ENCODE results near the gene EML1. TPM values are rescaled to one million over a fixed set of nuclear protein-coding genes. Genes with fewer than 3 reads are reported as not detected.

EML1 gene
- total RNA-seq, 1 experiment from 2014 or later: 9.5 TPM

GRCh38 chr14:99938376-99938775 is 145.2 kb downstream of the EML1 start:
- Mint-ChIP-seq H3K4me1 (ENCODE audit: insufficient read depth, unreplicated experiment) (no peaks in the 10 kb centered on the region), H3K27me3 (ENCODE audit: insufficient read depth, unreplicated experiment) (no peaks in the 10 kb centered on the region), H3K27ac (ENCODE audit: low read depth, unreplicated experiment) (no peak overlapping the region), H3K4me3 (ENCODE audit: unreplicated experiment) (no peak overlapping the region), H3K9me3 (ENCODE audit: unreplicated experiment) (no peaks in the 10 kb centered on the region), H3K36me3 (ENCODE audit: insufficient read depth, unreplicated experiment) (no peaks in the 10 kb centered on the region)
- ChIA-PET POLR2A (no interaction called here), CTCF (interaction anchor here (0.7 to 0.8 kb wide), 2 partner anchors 8 to 202 kb away, joined by 3 to 6 read pairs; no protein-coding TSS in a partner anchor)
- intact Hi-C loops (cut with micrococcal nuclease): no loop called here
- DNase-seq (ENCODE audit: unreplicated experiment): no peak
- BruUV-seq (replicated peaks): no TSS peak
- TF ChIP-seq CTCF (IDR thresholded peaks at IDR 0.05; ENCODE audit: unreplicated experiment): no peak

- ChIA-PET CTCF (interaction anchor here (0.8 kb wide), 2 partner anchors 8 to 40 kb away, joined by 3 to 6 read pairs; no protein-coding TSS in a partner anchor), POLR2A (no interaction called here)
- BruUV-seq (replicated peaks): no TSS peak
- intact Hi-C loops (cut with micrococcal nuclease): no loop called here
- no peak for TF ChIP-seq CTCF (IDR thresholded peaks at IDR 0.05; ENCODE audit: unreplicated experiment)
- Mint-ChIP-seq H3K36me3 (ENCODE audit: insufficient read depth, unreplicated experiment) (no peaks in the 10 kb centered on the region), H3K27me3 (ENCODE audit: insufficient read depth, unreplicated experiment) (no peaks in the 10 kb centered on the region), H3K4me3 (ENCODE audit: unreplicated experiment) (no peak overlapping the region), H3K9me3 (ENCODE audit: unreplicated experiment) (no peaks in the 10 kb centered on the region), H3K27ac (ENCODE audit: low read depth, unreplicated experiment) (no peak overlapping the region), H3K4me1 (ENCODE audit: insufficient read depth, unreplicated experiment) (no peaks in the 10 kb centered on the region)
- DNase-seq (ENCODE audit: unreplicated experiment): no peak
These were observed 145.7 kb downstream of the EML1 start for GRCh38 chr14:99938896-99939295.

GRCh38 chr14:99939421-99939820 is 146.2 kb downstream of the EML1 start:
- no peak for DNase-seq (ENCODE audit: unreplicated experiment)
- TF ChIP-seq CTCF (IDR thresholded peaks at IDR 0.05; ENCODE audit: unreplicated experiment): no peak
- H3K9me3 Mint-ChIP-seq (ENCODE audit: unreplicated experiment): no peaks in the 10 kb centered on the region
- no peak overlapping the region for H3K4me3 Mint-ChIP-seq (ENCODE audit: unreplicated experiment)
- CTCF ChIA-PET: interaction anchor here (0.8 kb wide), 1 partner anchor 41 kb away, joined by 3 read pairs; no protein-coding TSS in a partner anchor
- POLR2A ChIA-PET: no interaction called here
- BruUV-seq (replicated peaks): no TSS peak
- no peak overlapping the region for H3K27ac Mint-ChIP-seq (ENCODE audit: low read depth, unreplicated experiment)
- intact Hi-C loops (cut with micrococcal nuclease): no loop called here
- no peaks in the 10 kb centered on the region for H3K27me3 Mint-ChIP-seq (ENCODE audit: insufficient read depth, unreplicated experiment)
- H3K4me1 Mint-ChIP-seq (ENCODE audit: insufficient read depth, unreplicated experiment): no peaks in the 10 kb centered on the region
- H3K36me3 Mint-ChIP-seq (ENCODE audit: insufficient read depth, unreplicated experiment): no peaks in the 10 kb centered on the region

- H3K9me3 Mint-ChIP-seq (ENCODE audit: unreplicated experiment): no peaks in the 10 kb centered on the region
- H3K36me3 Mint-ChIP-seq (ENCODE audit: insufficient read depth, unreplicated experiment): no peaks in the 10 kb centered on the region
- H3K27ac Mint-ChIP-seq (ENCODE audit: low read depth, unreplicated experiment): no peak overlapping the region
- DNase-seq (ENCODE audit: unreplicated experiment): no peak
- ChIA-PET POLR2A (no interaction called here), CTCF (interaction anchor here (0.7 kb wide), 1 partner anchor 403 kb away, joined by 3 read pairs; no protein-coding TSS in a partner anchor)
- BruUV-seq (replicated peaks): no TSS peak
- H3K4me3 Mint-ChIP-seq (ENCODE audit: unreplicated experiment): no peak overlapping the region
- TF ChIP-seq CTCF (IDR thresholded peaks at IDR 0.05; ENCODE audit: unreplicated experiment): no peak
- intact Hi-C loops (cut with micrococcal nuclease): no loop called here
- H3K27me3 Mint-ChIP-seq (ENCODE audit: insufficient read depth, unreplicated experiment): no peaks in the 10 kb centered on the region
- H3K4me1 Mint-ChIP-seq (ENCODE audit: insufficient read depth, unreplicated experiment): no peaks in the 10 kb centered on the region
These were observed 146.9 kb downstream of the EML1 start for GRCh38 chr14:99940064-99940463.

Data from MCF 10A (cell line).